Endodermal cell (in vitro differentiated cells): ENCODE results near the gene KIF7. TPM values are rescaled to one million over a fixed set of nuclear protein-coding genes. Genes with fewer than 3 reads are reported as not detected.

Experiments
- DNase-seq: peaks from one replicate; pipeline ENCODE4 v3.0.0-alpha.2; 2017
- H3K27ac ChIP-seq: 2 replicates; pipeline ENCODE4 v1.5.1; 2013; ENCODE audit warnings: mild to moderate bottlenecking, low read depth, low read length, moderate library complexity
- H3K27me3 ChIP-seq: 2 replicates; pipeline ENCODE4 v1.6.1; 2013; ENCODE audit warnings: mild to moderate bottlenecking, low read length, moderate library complexity; ENCODE audit not compliant: insufficient read depth, control insufficient read depth, poor library complexity, severe bottlenecking
- H3K36me3 ChIP-seq: 2 replicates; pipeline ENCODE4 v1.7.0; 2013; ENCODE audit warnings: mild to moderate bottlenecking, low read length, moderate library complexity; ENCODE audit not compliant: control insufficient read depth, insufficient read depth
- H3K4me1 ChIP-seq: one replicate; pipeline ENCODE4 v1.7.0; 2013; ENCODE audit warnings: low read length; ENCODE audit not compliant: control insufficient read depth, insufficient read depth
- H3K4me3 ChIP-seq: 2 replicates; pipeline ENCODE4 v1.5.1; 2013; ENCODE audit warnings: mild to moderate bottlenecking, low read length, moderate library complexity
- H3K9ac ChIP-seq: 2 replicates; pipeline ENCODE4 v1.6.1; 2013; ENCODE audit warnings: mild to moderate bottlenecking, low read length, moderate library complexity; ENCODE audit not compliant: poor library complexity, severe bottlenecking; ENCODE audit errors: extremely low read depth
- H3K9me3 ChIP-seq: 2 replicates; pipeline ENCODE4 v1.6.1; 2013; ENCODE audit warnings: mild to moderate bottlenecking, low read length, moderate library complexity; ENCODE audit not compliant: control insufficient read depth
- H3K27ac Mint-ChIP-seq: 2 replicates; pipeline ENCODE4 v1.8.0; 2020; ENCODE audit warnings: mixed read lengths
- H3K27me3 Mint-ChIP-seq: 2 replicates; pipeline ENCODE4 v1.8.0; 2021; ENCODE audit warnings: mild to moderate bottlenecking, mixed read lengths; ENCODE audit not compliant: insufficient read depth
- H3K36me3 Mint-ChIP-seq: 2 replicates; pipeline ENCODE4 v1.8.0; 2020; ENCODE audit warnings: low read depth, mixed read lengths
- H3K4me1 Mint-ChIP-seq: 2 replicates; pipeline ENCODE4 v1.8.0; 2020; ENCODE audit warnings: mixed read lengths
- H3K4me3 Mint-ChIP-seq: 2 replicates; pipeline ENCODE4 v1.8.0; 2020; ENCODE audit warnings: mild to moderate bottlenecking, moderate library complexity, mixed read lengths
- H3K9me3 Mint-ChIP-seq: 2 replicates; pipeline ENCODE4 v1.8.0; 2020; ENCODE audit warnings: mild to moderate bottlenecking, mixed read lengths
- CTCF ChIP-seq: fragments of 200-600 bp; sonication (generic); conservative IDR thresholded peaks from 2 replicates; pipeline ENCODE4 v1.5.0; 2021; ENCODE audit warnings: antibody characterized with exemption, mild to moderate bottlenecking
- WGBS, 2 experiments: methylation state at CpG; one replicate each; pipeline versions ENCODE4 v1.1.5 to v1.1.7; 2013; ENCODE audit warnings: missing lambda C conversion rate in 2 of 2, mixed read lengths in 1 of 2; ENCODE audit not compliant: insufficient coverage in 1 of 2, insufficient read length in 1 of 2; 5-methylcytosine and 5-hydroxymethylcytosine counted together
- long read RNA-seq, 4 experiments: library from polyadenylated mRNA in 2 of 4; library from RNA in 1 of 4; library from capped mRNA in 1 of 4; stranded (forward) in 3 of 4; unstranded in 1 of 4; transcript quantifications; one replicate each; pipeline ENCODE4 v2.0.0, GENCODE V29; 2020 to 2021; ENCODE audit warnings: inconsistent platforms in 1 of 4
- polyA plus RNA-seq, 2 experiments: library from polyadenylated mRNA; stranded (reverse); fragments of 50-300 nt; gene quantifications; one replicate each; pipeline ENCODE4 v1.2.3, GENCODE V29; 2013
- total RNA-seq, 2 donors: library from RNA; stranded (reverse); fragmentation: NEBNext Ultra II Directional in 1 of 2; extraction: Animal tissue kit (Norgen Biotek cat#: 25700) in 1 of 2; gene quantifications; 2 replicates in 1 of 2; 3 replicates in 1 of 2; pipeline ENCODE4 v1.2.1, GENCODE V29; 2021

The KIF7 gene
- total RNA-seq, result 10 to 100 TPM; 22.9 to 24.4 TPM
- 9.7 TPM for polyA plus RNA-seq (2013, experiment 1 of 2)
- polyA plus RNA-seq (2013, experiment 2 of 2), result 8.9 TPM
- long read RNA-seq, experiment 1, partial matches to known transcripts, result 2 of 7 reads
- long read RNA-seq, experiment 1, other reads (novel, unspliced or antisense), result 5 of 7 reads
- long read RNA-seq, experiment 2, full-length matches to known transcripts, result 5 of 56 reads
- long read RNA-seq, experiment 2, partial matches to known transcripts, result 17 of 56 reads
- long read RNA-seq, experiment 2, other reads (novel, unspliced or antisense), result 34 of 56 reads
- long read RNA-seq, experiment 3, partial matches to known transcripts, result 15 of 30 reads
- long read RNA-seq, experiment 3, other reads (novel, unspliced or antisense), result 15 of 30 reads
- long read RNA-seq, experiment 4, partial matches to known transcripts, result 19 of 25 reads
- long read RNA-seq, experiment 4, other reads (novel, unspliced or antisense), result 6 of 25 reads

- no peak for TF ChIP-seq CTCF
- Mint-ChIP-seq H3K4me3 (peak within 1 kb of the TSS; percentile 82), H3K36me3 (peaks cover 20% of the 10 kb centered on the region), H3K9me3 (no peaks in the 10 kb centered on the region), H3K4me1 (peaks cover 10% of the 10 kb centered on the region), H3K27me3 (peaks cover 30% of the 10 kb centered on the region), H3K27ac (peak within 1 kb of the TSS; percentile 81)
- peak within 1 kb of the TSS; percentile 57 for H3K9ac ChIP-seq
- H3K27me3 ChIP-seq, result peaks cover 4% of the 10 kb centered on the region
- H3K4me1 ChIP-seq, result no peaks in the 10 kb centered on the region
- H3K36me3 ChIP-seq, result peaks cover 5% of the 10 kb centered on the region
- H3K27ac ChIP-seq, result no peak within 1 kb of the TSS
- DNase-seq, result peak; percentile 95
- 2 to 7% methylated on average over 28 to 86 of the region's 87 CpGs for WGBS, 2 experiments
- H3K9me3 ChIP-seq, result no peaks in the 10 kb centered on the region
- H3K4me3 ChIP-seq, result peak within 1 kb of the TSS; percentile 94
Observed at GRCh38 chr15:89654847-89655805, at the start of gene KIF7. Gene KIF7, minus strand, starts transcription at chr15:89655467. Its CDS starts 2,537 bp downstream, at chr15:89652930.

GRCh38 chr15:89704411-89704810 is 49.1 kb upstream of the KIF7 start:
- Mint-ChIP-seq H3K4me3 (no peak overlapping the region), H3K9me3 (no peaks in the 10 kb centered on the region)

More at GRCh38 chr15:89704411-89704810, 49.1 kb upstream of the KIF7 start:
- no peaks in the 10 kb centered on the region for H3K4me1 Mint-ChIP-seq
- Histone ChIP-seq H3K36me3 (no peaks in the 10 kb centered on the region), H3K4me3 (no peak overlapping the region), H3K9ac (no peak overlapping the region), H3K27me3 (peaks cover 33% of the 10 kb centered on the region), H3K27ac (no peak overlapping the region), H3K9me3 (no peaks in the 10 kb centered on the region), H3K4me1 (no peaks in the 10 kb centered on the region)
- no peak overlapping the region for H3K27ac Mint-ChIP-seq
- no peak for DNase-seq
- H3K36me3 Mint-ChIP-seq, result no peaks in the 10 kb centered on the region
- no peak for TF ChIP-seq CTCF
- peaks cover 23% of the 10 kb centered on the region for H3K27me3 Mint-ChIP-seq
